HAP-1 (cell line): Measurements from ENCODE around the gene IGFBP6.
A peak's percentile ranks its signal among the peaks of the same experiment; 100 is the strongest.
"Not testable (repeated sequence)": the region's sequence is repeated elsewhere in the genome, so short reads cannot be mapped to it uniquely, and the experiment has no call there.

Source experiments
- DNase-seq, 2 experiments: peaks; one replicate each; pipeline ENCODE4 v3.0.0-alpha.2; 2016 to 2020; ENCODE audit warnings: low spot score in 2 of 2
- H3K27me3 ChIP-seq: fragments of 250-450 bp; sonication (Bioruptor Pico); 2 replicates; pipeline ENCODE4 v1.5.1; 2020; ENCODE audit warnings: low read depth, mild to moderate bottlenecking, moderate library complexity
- H3K36me3 ChIP-seq: fragments of 250-450 bp; sonication (Bioruptor Pico); replicated peaks from 2 replicates; pipeline ENCODE4 v1.5.1; 2020; ENCODE audit warnings: mild to moderate bottlenecking
- H3K4me1 ChIP-seq: fragments of 250-450 bp; sonication (Bioruptor Pico); 2 replicates; pipeline ENCODE4 v1.5.1; 2020; ENCODE audit warnings: mild to moderate bottlenecking
- H3K4me3 ChIP-seq: fragments of 250-450 bp; sonication (Bioruptor Pico); 2 replicates; pipeline ENCODE4 v1.5.1; 2020; ENCODE audit warnings: mild to moderate bottlenecking, moderate library complexity
- H3K9me3 ChIP-seq: fragments of 250-450 bp; sonication (Bioruptor Pico); 2 replicates; pipeline ENCODE4 v1.5.1; 2020; ENCODE audit warnings: mild to moderate bottlenecking, moderate library complexity
- in situ Hi-C: fragments of 300-500 bp; cut with MboI; formaldehyde crosslinking; loops from 3 replicates; pipeline ENCODE4 v1.14.3; 2020; ENCODE audit warnings: low sequenced_read_pairs, inconsistent platforms, mixed read lengths

Gene IGFBP6

DNA sequence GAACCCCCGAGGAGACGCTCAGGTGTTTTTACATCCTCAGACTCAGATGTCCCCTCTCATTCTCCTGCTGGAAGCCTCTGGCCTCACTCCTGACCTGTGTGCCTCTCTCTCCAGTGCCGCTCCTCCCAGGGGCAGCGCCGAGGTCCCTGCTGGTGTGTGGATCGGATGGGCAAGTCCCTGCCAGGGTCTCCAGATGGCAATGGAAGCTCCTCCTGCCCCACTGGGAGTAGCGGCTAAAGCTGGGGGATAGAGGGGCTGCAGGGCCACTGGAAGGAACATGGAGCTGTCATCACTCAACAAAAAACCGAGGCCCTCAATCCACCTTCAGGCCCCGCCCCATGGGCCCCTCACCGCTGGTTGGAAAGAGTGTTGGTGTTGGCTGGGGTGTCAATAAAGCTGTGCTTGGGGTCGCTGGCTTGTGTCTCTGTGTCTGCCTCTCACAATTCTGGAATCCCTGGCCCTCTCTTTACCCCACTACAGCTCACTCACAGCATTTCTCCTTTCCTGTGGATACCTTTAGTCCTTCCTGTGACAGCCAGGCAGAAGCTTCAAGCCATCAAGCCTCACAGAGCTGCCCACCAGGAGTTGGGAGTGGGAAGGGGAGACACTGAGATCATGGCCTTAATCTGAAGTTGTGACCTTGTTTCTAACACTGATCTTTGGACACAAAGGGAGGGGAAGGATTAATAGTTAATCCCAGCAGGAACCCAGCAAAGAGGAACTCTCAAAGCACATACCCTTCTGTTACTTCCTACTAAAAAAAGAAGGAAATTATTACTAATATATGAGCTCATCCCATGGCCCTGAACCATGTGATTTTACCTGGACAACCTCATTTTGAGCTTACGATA is 4.7 kb downstream of the IGFBP6 start:
- no peak overlapping the region for H3K4me3 ChIP-seq
- peaks cover 2% of the 10 kb centered on the region for H3K4me1 ChIP-seq
- DNase-seq: no peak
- in situ Hi-C loops: no loop called here
- no peaks in the 10 kb centered on the region for H3K27me3 ChIP-seq
- H3K9me3 ChIP-seq: no peaks in the 10 kb centered on the region
- no peaks in the 10 kb centered on the region for H3K36me3 ChIP-seq

DNA sequence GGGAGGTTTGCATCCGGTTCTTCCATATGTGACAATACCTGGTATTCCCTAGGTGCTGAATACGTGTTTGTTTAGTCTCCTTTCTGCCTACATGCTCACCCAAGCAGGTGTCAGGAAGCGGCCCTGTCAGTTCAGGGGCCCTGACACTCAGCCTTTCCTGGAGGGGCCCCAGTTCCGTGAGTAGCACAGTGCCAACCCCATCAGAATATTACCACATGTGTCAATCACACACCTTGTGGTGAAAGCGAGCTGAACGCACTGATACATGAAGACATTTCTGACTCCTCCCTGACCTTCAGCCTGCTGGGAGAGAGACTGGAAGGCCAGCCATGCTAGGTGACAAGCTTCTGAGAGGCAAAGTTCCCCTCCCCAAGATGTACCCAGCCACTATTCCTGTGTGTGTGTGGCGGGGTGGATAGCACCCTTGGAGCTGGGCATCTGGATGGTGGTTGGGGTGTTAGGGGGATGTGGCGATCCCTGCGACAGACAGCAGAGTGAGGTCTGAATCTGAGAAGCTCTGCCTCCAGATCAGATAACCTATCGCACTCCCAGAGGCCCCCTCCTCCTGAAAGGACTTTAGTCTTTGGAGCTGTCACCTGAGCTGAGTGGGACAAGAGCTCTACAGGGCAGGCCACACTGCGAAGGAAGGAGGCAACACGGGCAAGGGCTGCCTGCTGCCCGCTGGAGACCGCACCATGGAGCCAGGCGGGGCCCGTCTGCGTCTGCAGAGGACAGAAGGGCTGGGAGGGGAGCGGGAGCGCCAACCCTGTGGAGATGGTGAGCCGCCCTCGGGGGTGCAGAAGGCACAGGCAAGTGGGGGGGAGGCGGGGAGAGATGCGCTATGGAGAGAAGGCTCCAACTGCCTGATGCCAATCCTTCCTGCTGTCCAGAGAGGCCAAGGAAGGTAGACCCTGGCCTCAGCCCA is 5.7 kb downstream of the IGFBP6 start, which contains the start of gene SOAT2:
TSS of gene SOAT2 (plus strand) at position 604 of the 925 bp plus-strand sequence. CDS start at position 696, 92 bp downstream.
- in situ Hi-C loops: no loop called here
- no peak for DNase-seq

DNA sequence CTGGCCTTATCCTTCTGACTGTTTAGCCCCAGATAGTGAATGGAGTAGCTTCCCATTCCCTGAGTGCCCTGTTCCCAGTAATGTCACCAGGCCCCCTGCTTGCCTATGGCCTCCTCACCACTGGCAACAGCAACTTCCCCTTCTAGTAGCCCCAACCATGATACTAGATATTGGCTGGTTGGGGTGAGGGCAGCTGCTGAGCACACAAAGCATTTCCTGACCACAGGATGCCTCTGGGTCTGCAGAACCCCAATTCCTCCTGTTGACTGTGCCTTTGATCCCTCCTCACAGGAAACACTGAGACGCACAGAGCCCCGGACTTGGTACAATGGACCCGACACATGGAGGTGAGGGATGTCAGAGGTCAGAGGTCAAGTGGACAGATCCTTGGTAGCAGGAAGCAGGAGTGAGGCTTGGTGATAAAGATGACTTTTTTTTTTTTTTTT is 6.4 kb downstream of the IGFBP6 start:
- Histone ChIP-seq H3K4me1 (no peaks in the 10 kb centered on the region), H3K36me3 (no peaks in the 10 kb centered on the region), H3K9me3 (no peaks in the 10 kb centered on the region), H3K4me3 (no peak overlapping the region), H3K27me3 (no peaks in the 10 kb centered on the region)
- no peak for DNase-seq
- in situ Hi-C loops: no loop called here

More for the DNA sequence above, 5.7 kb downstream of the IGFBP6 start, which contains the start of gene SOAT2:
- no peaks in the 10 kb centered on the region for H3K9me3 ChIP-seq
- no peak within 1 kb of the TSS for H3K4me3 ChIP-seq
- H3K4me1 ChIP-seq: no peaks in the 10 kb centered on the region; the same call in 1 of the 2 replicates
- H3K27me3 ChIP-seq: no peaks in the 10 kb centered on the region
- no peaks in the 10 kb centered on the region for H3K36me3 ChIP-seq

DNA sequence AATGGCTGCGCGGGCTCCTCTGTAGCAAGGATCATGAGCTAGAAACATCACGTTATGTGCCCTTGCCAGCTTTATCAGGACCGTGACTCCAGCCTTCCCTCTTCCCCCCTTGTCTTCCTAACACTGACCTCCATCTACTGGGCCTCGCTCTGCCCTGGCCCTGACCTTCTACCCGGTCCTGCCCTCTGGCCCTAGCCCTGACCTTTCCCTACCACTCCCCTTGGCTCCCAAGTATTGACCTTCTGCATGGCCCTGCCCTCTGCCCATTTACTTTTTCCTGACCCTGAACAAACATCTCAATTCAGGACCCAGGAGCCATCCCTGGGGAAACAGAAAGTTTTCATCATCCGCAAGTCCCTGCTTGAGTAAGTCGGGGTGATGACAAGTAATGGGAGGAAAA is 7.8 kb downstream of the IGFBP6 start:
- Histone ChIP-seq H3K9me3 (peaks cover 5% of the 10 kb centered on the region), H3K36me3 (no peaks in the 10 kb centered on the region), H3K4me1 (no peaks in the 10 kb centered on the region), H3K27me3 (no peaks in the 10 kb centered on the region), H3K4me3 (no peak overlapping the region)
- no peak for DNase-seq
- in situ Hi-C loops: no loop called here

DNA sequence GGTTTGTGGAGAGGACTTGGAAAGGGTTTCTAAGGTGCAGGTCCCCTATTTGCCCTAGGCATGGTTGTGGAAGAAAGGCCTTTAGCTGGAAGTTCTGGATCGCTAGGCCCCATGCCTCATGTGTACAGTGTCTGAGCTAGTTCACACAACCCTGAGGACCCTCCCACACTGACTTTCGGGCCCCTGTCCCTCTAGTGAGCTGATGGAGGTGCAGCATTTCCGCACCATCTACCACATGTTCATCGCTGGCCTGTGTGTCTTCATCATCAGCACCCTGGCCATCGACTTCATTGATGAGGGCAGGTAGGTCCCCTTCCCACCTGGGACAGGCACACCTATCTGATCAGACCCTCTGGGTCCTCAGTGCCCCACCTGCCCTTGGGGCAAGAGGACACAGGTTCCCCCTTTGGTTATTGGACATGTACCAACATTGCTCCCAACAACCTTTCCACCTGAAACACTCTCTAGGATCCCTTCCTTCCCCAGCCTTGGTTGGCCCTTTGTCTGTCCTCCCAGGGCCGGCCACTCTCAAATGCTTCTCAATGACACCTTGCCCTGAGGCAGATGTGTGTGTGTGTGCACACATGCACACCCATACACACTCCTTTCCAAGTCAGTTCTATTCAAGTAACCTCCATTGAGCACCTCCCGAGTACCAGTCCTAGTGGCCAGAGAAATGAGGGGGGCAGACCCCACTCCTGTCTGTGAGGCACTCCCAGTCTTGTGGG is 8.4 kb downstream of the IGFBP6 start:
- H3K4me1 ChIP-seq: no peaks in the 10 kb centered on the region
- no peaks in the 10 kb centered on the region; the same call in 1 of the 2 replicates for H3K27me3 ChIP-seq
- in situ Hi-C loops: no loop called here
- H3K9me3 ChIP-seq: peaks cover 7% of the 10 kb centered on the region
- no peaks in the 10 kb centered on the region for H3K36me3 ChIP-seq
- DNase-seq: no peak
- no peak overlapping the region for H3K4me3 ChIP-seq

DNA sequence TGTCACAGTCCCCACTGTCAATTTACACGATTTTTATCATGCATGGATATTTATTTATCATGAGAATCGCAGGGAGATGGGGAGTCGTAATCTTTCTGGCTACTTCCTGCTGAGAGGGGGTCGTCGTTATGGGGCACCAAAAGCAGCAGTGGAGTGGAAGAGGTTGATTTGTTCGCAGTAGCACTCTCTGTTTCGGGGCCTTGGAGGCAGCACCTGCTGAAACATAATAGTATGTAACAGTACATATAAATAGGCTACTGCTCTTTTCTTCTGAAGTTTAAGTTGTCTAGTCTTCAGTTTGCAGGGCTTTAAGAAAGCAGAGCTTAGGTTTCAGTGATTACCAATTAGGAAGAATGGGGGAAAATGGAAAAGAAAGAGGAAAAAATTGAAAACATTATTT is 9.7 kb downstream of the IGFBP6 start:
- DNase-seq: no peak
- H3K4me3 ChIP-seq: no peak overlapping the region
- H3K36me3 ChIP-seq: no peaks in the 10 kb centered on the region
- no peaks in the 10 kb centered on the region; the same call in 1 of the 2 replicates for H3K27me3 ChIP-seq
- in situ Hi-C loops: no loop called here
- peaks cover 7% of the 10 kb centered on the region for H3K9me3 ChIP-seq
- no peaks in the 10 kb centered on the region for H3K4me1 ChIP-seq

DNA sequence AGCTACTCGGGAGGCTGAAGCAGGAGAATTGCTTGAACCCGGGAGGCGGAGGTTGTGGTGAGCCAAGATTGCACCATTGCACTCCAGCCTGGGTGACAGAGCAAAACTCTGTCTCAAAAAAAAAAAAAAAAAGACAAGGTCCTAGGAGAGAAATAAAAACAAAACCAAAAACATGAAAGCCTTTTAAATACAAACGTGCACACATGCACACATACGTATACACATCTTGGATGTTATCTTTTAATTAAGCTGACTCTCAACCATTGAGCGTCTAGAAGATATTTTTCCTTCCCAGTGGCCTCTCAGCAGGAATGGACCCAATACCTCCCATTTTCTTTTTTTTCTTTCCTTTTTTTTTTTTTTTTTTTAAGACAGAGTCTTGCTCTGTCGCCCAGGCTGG is 15.0 kb downstream of the IGFBP6 start:
- H3K4me1 ChIP-seq, H3K4me3 ChIP-seq, H3K27me3 ChIP-seq, in situ Hi-C loops, H3K36me3 ChIP-seq, DNase-seq, H3K9me3 ChIP-seq: not testable (repeated sequence)

DNA sequence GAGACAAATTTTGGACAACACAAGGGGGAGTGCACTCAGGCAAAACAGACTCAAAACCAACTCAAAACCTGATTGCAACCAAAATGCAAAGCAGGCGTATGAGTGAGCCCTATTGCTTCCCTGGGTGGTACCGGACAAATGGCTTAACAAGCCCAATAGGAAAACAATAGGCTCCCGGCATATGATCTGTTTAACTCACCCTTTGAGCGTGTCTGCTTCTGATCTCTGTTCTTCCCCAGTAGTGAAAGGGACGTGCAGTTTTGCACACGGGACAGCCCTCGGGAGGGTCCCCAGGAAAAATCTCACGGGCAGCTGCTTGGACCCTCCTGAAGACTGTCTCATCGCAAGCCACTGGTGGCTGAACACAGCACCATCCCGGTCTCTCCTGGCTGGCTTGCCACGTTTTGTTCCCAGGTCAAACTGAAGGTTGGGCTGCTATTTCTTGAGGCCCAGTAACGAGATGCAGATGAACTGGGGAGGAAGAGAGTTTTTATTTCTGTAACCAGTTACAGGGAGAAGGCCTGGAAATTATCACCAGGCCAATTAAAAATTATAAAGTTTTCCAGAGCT is 15.8 kb downstream of the IGFBP6 start:
- no peak for DNase-seq
- H3K4me3 ChIP-seq: no peak overlapping the region
- H3K36me3 ChIP-seq: no peaks in the 10 kb centered on the region
- in situ Hi-C loops: no loop called here
- H3K27me3 ChIP-seq: no peaks in the 10 kb centered on the region; the same call in 1 of the 2 replicates
- H3K9me3 ChIP-seq: peaks cover 7% of the 10 kb centered on the region
- H3K4me1 ChIP-seq: no peaks in the 10 kb centered on the region

DNA sequence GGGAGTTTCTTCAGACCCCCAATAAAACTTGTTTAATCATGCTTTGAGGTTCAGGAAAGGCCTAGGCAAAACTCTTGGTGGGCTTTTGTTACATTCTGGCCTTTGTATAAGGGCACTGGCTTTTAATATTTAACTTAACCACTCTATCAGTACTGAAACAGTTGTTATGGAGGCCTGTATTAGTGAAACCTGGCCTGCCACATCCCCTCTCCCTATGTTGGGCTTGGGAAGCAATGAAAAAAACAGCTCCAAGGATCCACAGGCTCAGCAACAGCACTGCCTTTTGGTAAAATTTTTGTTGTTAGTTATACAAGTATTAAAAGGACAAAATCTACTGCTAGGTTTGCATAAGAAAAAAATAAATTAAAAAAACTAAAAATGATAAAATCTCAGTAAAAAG is 16.5 kb downstream of the IGFBP6 start:
- Histone ChIP-seq H3K9me3 (peaks cover 7% of the 10 kb centered on the region), H3K36me3 (no peaks in the 10 kb centered on the region), H3K4me1 (no peaks in the 10 kb centered on the region), H3K27me3 (no peaks in the 10 kb centered on the region; the same call in 1 of the 2 replicates), H3K4me3 (no peak overlapping the region)
- DNase-seq: no peak
- in situ Hi-C loops: no loop called here

DNA sequence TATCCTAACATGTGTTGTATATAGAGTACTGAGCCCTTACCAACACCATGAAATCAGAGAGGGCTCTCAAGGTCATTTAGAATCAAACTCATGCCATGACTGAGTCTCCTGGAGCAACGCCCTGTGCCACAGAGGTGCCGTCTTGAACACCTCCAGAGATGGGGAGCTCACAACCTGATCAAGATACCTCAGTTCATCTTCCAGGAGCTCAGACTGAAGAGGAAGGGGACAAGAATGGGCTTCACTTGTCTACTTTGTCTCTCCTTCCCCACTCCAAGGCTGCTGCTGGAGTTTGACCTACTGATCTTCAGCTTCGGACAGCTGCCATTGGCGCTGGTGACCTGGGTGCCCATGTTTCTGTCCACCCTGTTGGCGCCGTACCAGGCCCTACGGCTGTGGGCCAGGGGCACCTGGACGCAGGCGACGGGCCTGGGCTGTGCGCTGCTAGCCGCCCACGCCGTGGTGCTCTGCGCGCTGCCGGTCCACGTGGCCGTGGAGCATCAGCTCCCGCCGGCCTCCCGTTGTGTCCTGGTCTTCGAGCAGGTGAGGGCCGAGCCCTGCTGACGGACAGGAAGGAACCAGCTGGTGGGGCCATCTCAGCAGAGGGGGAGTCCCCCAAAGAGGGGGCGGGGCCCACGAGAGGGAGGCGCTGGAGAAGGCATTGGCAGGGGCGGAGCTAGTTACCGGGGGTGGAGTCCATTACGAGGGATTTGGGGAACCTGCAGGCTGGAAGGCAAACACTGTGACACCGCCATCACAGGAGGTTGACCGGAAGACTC is 17.8 kb downstream of the IGFBP6 start:
- H3K4me1 ChIP-seq: no peaks in the 10 kb centered on the region
- H3K36me3 ChIP-seq: no peaks in the 10 kb centered on the region
- in situ Hi-C loops: no loop called here
- no peak overlapping the region for H3K4me3 ChIP-seq
- no peaks in the 10 kb centered on the region; the same call in 1 of the 2 replicates for H3K27me3 ChIP-seq
- peaks cover 2% of the 10 kb centered on the region; the same call in 1 of the 2 replicates for H3K9me3 ChIP-seq
- DNase-seq: peak in 1 of 2 experiments; percentile 28

DNA sequence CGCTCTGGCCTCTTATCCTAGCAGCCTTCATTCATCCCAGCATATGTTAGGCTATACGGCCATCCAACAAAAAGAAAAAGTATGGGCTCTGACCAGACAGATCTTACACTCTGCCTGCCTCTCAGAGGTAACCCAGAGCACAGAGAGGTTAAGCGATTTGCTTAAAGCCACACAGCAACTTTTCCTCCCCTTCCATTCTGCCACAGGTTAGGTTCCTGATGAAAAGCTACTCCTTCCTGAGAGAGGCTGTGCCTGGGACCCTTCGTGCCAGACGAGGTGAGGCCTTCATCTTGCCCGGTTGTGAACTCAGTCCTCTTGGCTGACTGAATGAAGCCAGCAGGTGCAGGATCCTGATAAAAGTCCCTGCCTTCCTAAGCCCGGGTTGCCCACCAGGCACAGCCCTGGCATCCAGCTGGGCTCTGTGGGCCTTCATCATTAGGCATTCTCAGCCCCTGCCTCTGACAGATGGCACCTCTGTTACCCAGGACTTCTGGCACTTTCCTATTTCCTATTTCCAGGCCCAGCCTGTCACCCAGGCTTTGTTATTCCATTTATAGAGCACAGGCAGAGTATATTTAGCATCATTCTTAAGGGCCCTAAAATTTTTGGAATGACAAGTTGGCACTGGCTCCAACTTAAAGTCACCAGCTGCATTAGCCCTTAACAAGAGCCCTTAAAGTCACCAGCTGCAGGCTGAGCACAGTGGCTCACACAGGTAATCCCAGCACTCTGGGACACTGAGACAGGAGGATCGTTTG is 18.6 kb downstream of the IGFBP6 start:
- no peak for DNase-seq
- no peak overlapping the region for H3K4me3 ChIP-seq
- H3K36me3 ChIP-seq: no peaks in the 10 kb centered on the region
- H3K27me3 ChIP-seq: no peaks in the 10 kb centered on the region
- in situ Hi-C loops: no loop called here
- H3K4me1 ChIP-seq: no peaks in the 10 kb centered on the region
- H3K9me3 ChIP-seq: no peaks in the 10 kb centered on the region

DNA sequence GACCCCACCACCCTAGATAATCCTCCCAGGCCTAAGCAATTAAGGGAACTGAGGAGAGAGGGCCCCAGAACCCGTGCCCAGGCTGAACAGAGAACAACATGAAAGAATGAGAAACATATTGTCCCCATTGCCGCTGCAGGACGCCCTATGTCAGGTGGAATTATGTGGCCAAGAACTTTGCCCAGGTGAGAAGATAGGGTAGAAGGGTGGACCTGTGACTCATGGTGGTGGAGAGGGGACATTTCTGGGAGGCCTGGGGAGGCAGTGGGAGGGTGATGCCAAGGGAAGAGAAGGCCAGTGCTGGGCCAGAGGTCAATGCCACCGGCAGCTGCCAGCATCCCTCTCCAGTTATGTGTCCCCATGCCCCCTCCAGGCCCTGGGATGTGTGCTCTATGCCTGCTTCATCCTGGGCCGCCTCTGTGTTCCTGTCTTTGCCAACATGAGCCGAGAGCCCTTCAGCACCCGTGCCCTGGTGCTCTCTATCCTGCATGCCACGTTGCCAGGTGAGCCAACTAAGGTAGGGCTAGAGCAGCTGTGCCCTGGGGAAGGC is 21.4 kb downstream of the IGFBP6 start:
- no peaks in the 10 kb centered on the region for H3K9me3 ChIP-seq
- H3K27me3 ChIP-seq: no peaks in the 10 kb centered on the region
- H3K36me3 ChIP-seq: no peaks in the 10 kb centered on the region
- no peak for DNase-seq
- no peaks in the 10 kb centered on the region for H3K4me1 ChIP-seq
- in situ Hi-C loops: no loop called here
- H3K4me3 ChIP-seq: no peak overlapping the region
